Caco-2 (cell line): ENCODE measurements around the gene MYH6. TPM values are rescaled to one million over a fixed set of nuclear protein-coding genes. Genes with fewer than 3 reads are reported as not detected.

Experiments used
- BruUV-seq: library from RNA; stranded (reverse); fragments of 400-500 nt; replicated peaks from 2 replicates; lab custom pipeline; 2021; lab: Mats Ljungman, UMichigan
- CTCF ChIA-PET: fragments of 300-600 bp; sonication (Branson Sonifier 250); formaldehyde crosslinking; loops from one replicate; lab custom pipeline; 2022; ENCODE audit warnings: antibody characterized with exemption; lab: Charles Lee
- POLR2A ChIA-PET: fragments of 300-600 bp; sonication (Branson Sonifier 250); formaldehyde crosslinking; loops from one replicate; lab custom pipeline; 2022; ENCODE audit warnings: antibody characterized with exemption; lab: Charles Lee
- DNase-seq, 2 experiments: peaks; one replicate each; pipeline versions ENCODE4 v3.0.0 to v3.0.0-alpha.2; 2020 to 2022
- H3K27me3 ChIP-seq: replicated peaks from 2 replicates; pipeline ENCODE4 v1.6.0; 2011; ENCODE audit warnings: low read length; ENCODE audit not compliant: control insufficient read depth, insufficient read depth
- H3K36me3 ChIP-seq: 2 replicates; pipeline ENCODE4 v1.5.1; 2011; ENCODE audit warnings: low read length; ENCODE audit not compliant: control insufficient read depth, insufficient read depth
- H3K4me1 ChIP-seq: fragments of 250-450 bp; sonication (Bioruptor Pico); 2 replicates; pipeline ENCODE4 v1.5.1; 2020; ENCODE audit warnings: mild to moderate bottlenecking
- H3K4me3 ChIP-seq: 2 replicates; pipeline ENCODE4 v1.5.1; 2011; ENCODE audit warnings: low read depth, mild to moderate bottlenecking, control low read depth, low read length
- H3K9me3 ChIP-seq: fragments of 250-450 bp; sonication (Bioruptor Pico); 2 replicates; pipeline ENCODE4 v1.5.1; 2020; ENCODE audit warnings: mild to moderate bottlenecking, moderate library complexity
- H3K27ac Mint-ChIP-seq: one replicate; pipeline ENCODE4 v1.8.0; 2022; ENCODE audit warnings: mixed read lengths; ENCODE audit not compliant: unreplicated experiment
- H3K27me3 Mint-ChIP-seq: one replicate; pipeline ENCODE4 v1.8.0; 2022; ENCODE audit warnings: mixed read lengths; ENCODE audit not compliant: insufficient read depth, unreplicated experiment
- H3K36me3 Mint-ChIP-seq: one replicate; pipeline ENCODE4 v1.8.0; 2022; ENCODE audit warnings: mild to moderate bottlenecking, mixed read lengths; ENCODE audit not compliant: insufficient read depth, unreplicated experiment
- H3K4me1 Mint-ChIP-seq: one replicate; pipeline ENCODE4 v1.8.0; 2022; ENCODE audit warnings: low read depth, mixed read lengths; ENCODE audit not compliant: unreplicated experiment
- H3K4me3 Mint-ChIP-seq: one replicate; pipeline ENCODE4 v1.8.0; 2022; ENCODE audit warnings: mild to moderate bottlenecking, moderate library complexity, mixed read lengths; ENCODE audit not compliant: unreplicated experiment
- H3K9me3 Mint-ChIP-seq: one replicate; pipeline ENCODE4 v1.8.0; 2022; ENCODE audit warnings: mixed read lengths; ENCODE audit not compliant: unreplicated experiment
- intact Hi-C: fragments of 100-400 bp; cut with micrococcal nuclease; formaldehyde crosslinking; loops from one replicate; pipeline ENCODE4 v1.10.0; 2022; ENCODE audit not compliant: unreplicated experiment
- total RNA-seq: library from RNA; stranded (reverse); gene quantifications from 2 replicates; pipeline ENCODE4 v1.2.3, GENCODE V29; 2022
- TF ChIP-seq, protein P1 (sequence below), 2 experiments: fragments of 200-600 bp in 1 of 2; IDR thresholded peaks; 1 replicate in 1 of 2; 2 replicates in 1 of 2; pipeline versions ENCODE4 v1.5.1 to v1.8.0; 2011 to 2022; ENCODE audit warnings: antibody characterized with exemption in 1 of 2, control low read depth in 1 of 2, inconsistent platforms in 1 of 2, low read depth in 1 of 2, low read length in 1 of 2, mild to moderate bottlenecking in 1 of 2, moderate library complexity in 1 of 2; ENCODE audit not compliant: insufficient read depth in 1 of 2, severe bottlenecking in 1 of 2, unreplicated experiment in 1 of 2

MYH6 gene
- total RNA-seq, 1 experiment from 2014 or later = not detected

DNA sequence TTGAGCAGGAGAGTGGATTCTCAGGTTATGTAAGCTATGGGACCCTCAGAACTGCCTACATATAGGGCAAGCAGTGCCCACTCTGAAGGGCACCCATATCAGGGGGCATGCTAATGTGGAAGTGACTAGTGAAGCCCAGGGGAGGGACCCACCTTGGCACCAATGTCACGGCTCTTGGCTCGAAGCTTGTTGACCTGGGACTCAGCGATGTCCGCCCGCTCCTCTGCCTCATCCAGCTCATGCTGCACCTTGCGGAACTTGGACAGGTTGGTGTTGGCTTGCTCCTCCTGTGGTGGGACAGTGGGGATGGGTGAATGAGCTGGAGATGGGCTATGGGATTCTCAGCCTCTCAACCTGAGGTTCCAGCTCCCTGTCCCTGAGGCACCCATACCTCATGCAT lies 25.8 kb downstream of the MYH6 start:
- Mint-ChIP-seq H3K27ac (no peak overlapping the region), H3K36me3 (no peaks in the 10 kb centered on the region), H3K4me3 (no peak overlapping the region), H3K27me3 (peaks cover 10% of the 10 kb centered on the region), H3K4me1 (no peaks in the 10 kb centered on the region), H3K9me3 (no peaks in the 10 kb centered on the region)
- H3K4me1 ChIP-seq = no peaks in the 10 kb centered on the region
- no peaks in the 10 kb centered on the region for H3K9me3 ChIP-seq
- intact Hi-C loops = loop anchor here (5.0 to 10.0 kb wide), 2 partner anchors 85 to 273 kb away; partner anchors contain the start of gene NGDN
- ChIA-PET CTCF (no interaction called here), POLR2A (no interaction called here)
- H3K27me3 ChIP-seq = no peaks in the 10 kb centered on the region
- no peaks in the 10 kb centered on the region for H3K36me3 ChIP-seq
- no peak for DNase-seq
- no peak overlapping the region for H3K4me3 ChIP-seq
- no TSS peak for BruUV-seq
- TF ChIP-seq, protein P1, sequence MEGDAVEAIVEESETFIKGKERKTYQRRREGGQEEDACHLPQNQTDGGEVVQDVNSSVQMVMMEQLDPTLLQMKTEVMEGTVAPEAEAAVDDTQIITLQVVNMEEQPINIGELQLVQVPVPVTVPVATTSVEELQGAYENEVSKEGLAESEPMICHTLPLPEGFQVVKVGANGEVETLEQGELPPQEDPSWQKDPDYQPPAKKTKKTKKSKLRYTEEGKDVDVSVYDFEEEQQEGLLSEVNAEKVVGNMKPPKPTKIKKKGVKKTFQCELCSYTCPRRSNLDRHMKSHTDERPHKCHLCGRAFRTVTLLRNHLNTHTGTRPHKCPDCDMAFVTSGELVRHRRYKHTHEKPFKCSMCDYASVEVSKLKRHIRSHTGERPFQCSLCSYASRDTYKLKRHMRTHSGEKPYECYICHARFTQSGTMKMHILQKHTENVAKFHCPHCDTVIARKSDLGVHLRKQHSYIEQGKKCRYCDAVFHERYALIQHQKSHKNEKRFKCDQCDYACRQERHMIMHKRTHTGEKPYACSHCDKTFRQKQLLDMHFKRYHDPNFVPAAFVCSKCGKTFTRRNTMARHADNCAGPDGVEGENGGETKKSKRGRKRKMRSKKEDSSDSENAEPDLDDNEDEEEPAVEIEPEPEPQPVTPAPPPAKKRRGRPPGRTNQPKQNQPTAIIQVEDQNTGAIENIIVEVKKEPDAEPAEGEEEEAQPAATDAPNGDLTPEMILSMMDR (IDR thresholded peaks at IDR 0.05; ENCODE audit: insufficient read depth in 1 of 2, low read depth in 1 of 2, low read length in 1 of 2, severe bottlenecking in 1 of 2, unreplicated experiment in 1 of 2) = no peak

DNA sequence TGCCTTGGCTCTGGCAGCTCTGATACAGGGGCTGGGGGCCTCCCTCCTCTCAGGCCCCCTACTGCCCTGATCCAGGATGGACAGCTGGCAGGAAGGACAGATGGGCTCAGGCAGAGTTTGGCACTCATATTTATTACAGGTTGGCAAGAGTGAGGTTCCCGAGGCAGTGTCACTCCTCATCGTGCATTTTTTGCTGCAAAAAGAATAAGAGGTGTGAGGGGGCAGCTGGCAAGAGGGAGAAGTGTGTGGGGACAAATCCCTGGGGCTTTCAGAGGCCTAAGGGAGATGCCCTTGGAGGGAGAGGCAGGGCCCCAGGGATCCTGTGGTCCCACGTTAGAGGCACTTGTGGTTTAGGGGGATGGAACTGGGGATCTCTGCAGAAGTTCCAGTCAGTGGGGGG lies 26.2 kb downstream of the MYH6 start:
- no peaks in the 10 kb centered on the region for H3K36me3 ChIP-seq
- intact Hi-C loops = loop anchor here (2.0 to 10.0 kb wide), 3 partner anchors 29 to 273 kb away; partner anchors contain the start of genes NGDN and SLC22A17
- DNase-seq = no peak
- H3K9me3 ChIP-seq = no peaks in the 10 kb centered on the region
- CTCF ChIA-PET = interaction anchor here (0.5 to 0.6 kb wide), 2 partner anchors 12 to 165 kb away, joined by 3 to 4 read pairs; no protein-coding TSS in a partner anchor
- TF ChIP-seq, protein P1 (IDR thresholded peaks at IDR 0.05; ENCODE audit: insufficient read depth in 1 of 2, low read depth in 1 of 2, low read length in 1 of 2, severe bottlenecking in 1 of 2, unreplicated experiment in 1 of 2) = no peak
- no peaks in the 10 kb centered on the region for H3K27me3 ChIP-seq
- no peak overlapping the region for H3K4me3 ChIP-seq
- Mint-ChIP-seq H3K27me3 (peaks cover 9% of the 10 kb centered on the region), H3K4me1 (no peaks in the 10 kb centered on the region), H3K36me3 (no peaks in the 10 kb centered on the region), H3K4me3 (no peak overlapping the region), H3K9me3 (no peaks in the 10 kb centered on the region), H3K27ac (no peak overlapping the region)
- no peaks in the 10 kb centered on the region for H3K4me1 ChIP-seq
- no TSS peak for BruUV-seq
- POLR2A ChIA-PET = no interaction called here

DNA sequence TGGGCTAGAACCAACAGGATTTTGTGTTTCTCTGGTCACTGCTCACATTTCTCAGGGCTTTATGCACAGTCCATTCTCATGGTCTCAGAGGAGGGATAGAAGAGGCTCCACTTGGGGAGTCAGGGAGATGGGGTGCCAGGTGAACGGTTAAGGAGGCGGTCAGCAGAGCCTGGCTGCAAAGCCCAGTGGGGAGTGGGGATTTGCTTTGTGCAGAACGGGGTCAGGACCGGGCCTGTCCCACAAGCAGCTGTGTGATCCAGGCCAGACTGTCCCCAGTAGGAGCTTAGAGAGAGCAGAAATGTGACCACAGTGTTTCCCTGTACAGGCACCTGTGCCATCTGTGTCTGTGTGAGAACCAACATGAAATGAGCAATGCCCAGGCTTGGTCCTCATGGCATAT lies 27.1 kb downstream of the MYH6 start:
- Histone ChIP-seq H3K4me1 (no peaks in the 10 kb centered on the region), H3K4me3 (no peak overlapping the region), H3K36me3 (no peaks in the 10 kb centered on the region), H3K27me3 (no peaks in the 10 kb centered on the region), H3K9me3 (no peaks in the 10 kb centered on the region)
- H3K4me3 Mint-ChIP-seq = no peak overlapping the region
- ChIA-PET POLR2A (no interaction called here), CTCF (interaction anchor here (0.9 to 2.1 kb wide), 5 partner anchors 28 to 95 kb away, joined by 4 to 12 read pairs (median 4); partner anchors contain the start of genes HOMEZ, PPP1R3E and SLC22A17)
- H3K4me1 Mint-ChIP-seq = no peaks in the 10 kb centered on the region
- no peak for DNase-seq
- intact Hi-C loops = loop anchor here (1.0 to 10.0 kb wide), 5 partner anchors 28 to 274 kb away; partner anchors contain the start of genes NGDN and SLC22A17
- BruUV-seq = no TSS peak
- no peaks in the 10 kb centered on the region for H3K9me3 Mint-ChIP-seq
- TF ChIP-seq, protein P1 (IDR thresholded peaks at IDR 0.05; ENCODE audit: insufficient read depth in 1 of 2, low read depth in 1 of 2, low read length in 1 of 2, severe bottlenecking in 1 of 2, unreplicated experiment in 1 of 2) = no peak
- H3K27me3 Mint-ChIP-seq = peaks cover 14% of the 10 kb centered on the region
- H3K27ac Mint-ChIP-seq = no peak overlapping the region
- H3K36me3 Mint-ChIP-seq = no peaks in the 10 kb centered on the region
